ENCODE measurements around the gene SLCO2A1.
"Not testable (repeated sequence)": the region's sequence is repeated elsewhere in the genome, so short reads cannot be mapped to it uniquely, and the experiment has no call there.

- TF ChIP-seq YY1 (IDR thresholded peaks at IDR 0.05; ENCODE audit: insufficient read depth, insufficient read length); ZNF274 (IDR thresholded peaks at IDR 0.05; ENCODE audit: low read depth, low read length): not testable (repeated sequence)
Measured at GRCh38 chr3:134070281-134070680, 40.6 kb upstream of the SLCO2A1 start.

Measured in NT2/D1 (cell line).